Activated CD8-positive, alpha-beta memory T cell treated with anti-CD3 and anti-CD28 coated beads, Interleukin-2, amount 50 U/mL, for 24 hours (primary cell): ENCODE data around the gene SGCD.

ENCODE experiments used
- DNase-seq: peaks from one replicate; pipeline ENCODE4 v3.0.0-alpha.2; 2020; ENCODE audit errors: extremely low read depth

SGCD gene

GRCh38 chr5:156326718-156327259 lies at the start of gene SGCD:
SGCD (plus strand) TSS chr5:156327164.
- no peak for DNase-seq

- no peak for DNase-seq
Observed at GRCh38 chr5:156277290-156277689, 49.7 kb upstream of the SGCD start.

- DNase-seq = no peak
Observed at GRCh38 chr5:156295431-156295830, 31.5 kb upstream of the SGCD start.

GRCh38 chr5:156310115-156310514 lies 16.8 kb upstream of the SGCD start:
- no peak for DNase-seq

- DNase-seq = no peak
Observed at GRCh38 chr5:156312897-156313694, 13.9 kb upstream of the SGCD start.

- DNase-seq = no peak
Observed at GRCh38 chr5:156314416-156314815, 12.5 kb upstream of the SGCD start.

GRCh38 chr5:156322666-156323065 lies 4.3 kb upstream of the SGCD start:
- DNase-seq = no peak

- DNase-seq = no peak
Observed at GRCh38 chr5:156327296-156327695, 332 bp downstream of the SGCD start.

- DNase-seq = no peak
Observed at GRCh38 chr5:156328161-156328560, 1.2 kb downstream of the SGCD start.

- no peak for DNase-seq
Observed at GRCh38 chr5:156328766-156329165, 1.8 kb downstream of the SGCD start.

- no peak for DNase-seq
Observed at GRCh38 chr5:156329171-156329611, 2.2 kb downstream of the SGCD start.

GRCh38 chr5:156330141-156330870 lies 3.3 kb downstream of the SGCD start:
- DNase-seq = no peak

GRCh38 chr5:156331181-156331580 lies 4.2 kb downstream of the SGCD start:
- no peak for DNase-seq

- no peak for DNase-seq
Observed at GRCh38 chr5:156331845-156332244, 4.9 kb downstream of the SGCD start.

- no peak for DNase-seq
Observed at GRCh38 chr5:156332245-156332644, 5.3 kb downstream of the SGCD start.

- no peak for DNase-seq
Observed at GRCh38 chr5:156339139-156339841, 12.3 kb downstream of the SGCD start.

- no peak for DNase-seq
Observed at GRCh38 chr5:156340893-156341292, 13.9 kb downstream of the SGCD start.

GRCh38 chr5:156350256-156350655 lies 23.3 kb downstream of the SGCD start:
- no peak for DNase-seq

- DNase-seq = no peak
Observed at GRCh38 chr5:156351423-156351822, 24.5 kb downstream of the SGCD start.

- no peak for DNase-seq
Observed at GRCh38 chr5:156354571-156354970, 27.6 kb downstream of the SGCD start.

GRCh38 chr5:156356238-156356637 lies 29.3 kb downstream of the SGCD start:
- no peak for DNase-seq

GRCh38 chr5:156359476-156359875 lies 32.5 kb downstream of the SGCD start:
- DNase-seq = no peak
